GM12801 (cell line): ENCODE results near the gene VWF.

ENCODE experiments used
- TF ChIP-seq, protein P1 (sequence below): IDR thresholded peaks from one replicate; pipeline ENCODE4 v1.5.1; 2011; ENCODE audit warnings: control low read depth; ENCODE audit not compliant: insufficient read length; ENCODE audit errors: extremely low read depth

The VWF gene

DNA sequence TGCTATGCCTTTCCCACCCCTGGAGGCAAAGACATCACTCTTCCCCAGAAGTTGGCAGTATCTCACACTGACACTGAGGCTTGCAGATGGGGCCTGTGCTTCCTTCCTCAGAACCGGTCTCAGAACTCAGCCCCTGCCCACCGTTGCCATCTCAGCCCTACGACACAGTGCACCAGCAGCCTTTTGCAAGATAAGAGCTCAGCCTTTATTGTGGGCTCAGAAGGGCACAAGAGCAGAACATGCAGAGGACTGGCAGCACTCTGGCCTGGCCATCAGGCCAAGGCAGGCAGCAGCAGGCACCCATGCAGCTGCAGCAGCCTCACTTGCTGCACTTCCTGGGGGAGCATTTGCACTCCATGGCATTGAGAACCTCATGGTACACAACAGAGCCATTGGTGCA lies 175.8 kb downstream of the VWF start:
- TF ChIP-seq, protein P1, sequence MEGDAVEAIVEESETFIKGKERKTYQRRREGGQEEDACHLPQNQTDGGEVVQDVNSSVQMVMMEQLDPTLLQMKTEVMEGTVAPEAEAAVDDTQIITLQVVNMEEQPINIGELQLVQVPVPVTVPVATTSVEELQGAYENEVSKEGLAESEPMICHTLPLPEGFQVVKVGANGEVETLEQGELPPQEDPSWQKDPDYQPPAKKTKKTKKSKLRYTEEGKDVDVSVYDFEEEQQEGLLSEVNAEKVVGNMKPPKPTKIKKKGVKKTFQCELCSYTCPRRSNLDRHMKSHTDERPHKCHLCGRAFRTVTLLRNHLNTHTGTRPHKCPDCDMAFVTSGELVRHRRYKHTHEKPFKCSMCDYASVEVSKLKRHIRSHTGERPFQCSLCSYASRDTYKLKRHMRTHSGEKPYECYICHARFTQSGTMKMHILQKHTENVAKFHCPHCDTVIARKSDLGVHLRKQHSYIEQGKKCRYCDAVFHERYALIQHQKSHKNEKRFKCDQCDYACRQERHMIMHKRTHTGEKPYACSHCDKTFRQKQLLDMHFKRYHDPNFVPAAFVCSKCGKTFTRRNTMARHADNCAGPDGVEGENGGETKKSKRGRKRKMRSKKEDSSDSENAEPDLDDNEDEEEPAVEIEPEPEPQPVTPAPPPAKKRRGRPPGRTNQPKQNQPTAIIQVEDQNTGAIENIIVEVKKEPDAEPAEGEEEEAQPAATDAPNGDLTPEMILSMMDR: no peak

DNA sequence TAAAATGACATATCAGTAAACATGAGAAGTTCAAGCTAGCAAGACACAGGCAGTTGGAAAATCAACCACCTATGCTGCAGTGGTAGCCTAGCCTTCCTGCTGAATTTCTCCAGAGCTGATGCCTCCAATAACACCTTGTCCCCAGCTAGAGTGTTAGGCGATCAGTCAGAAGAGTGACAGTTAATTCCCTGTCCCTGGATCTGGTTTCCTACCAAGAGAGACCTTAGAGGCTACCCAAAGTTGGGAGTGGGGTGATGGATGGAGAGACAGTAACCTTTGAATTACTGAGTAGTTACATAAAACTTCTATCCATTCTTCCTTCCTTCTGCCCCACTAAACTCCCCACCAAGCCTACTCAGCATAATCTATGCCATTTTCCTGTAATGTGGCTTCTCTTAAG lies 177.5 kb downstream of the VWF start:
- TF ChIP-seq, protein P1: no peak

- TF ChIP-seq, protein P1: no peak
Observed at GRCh38 chr12:5946388-5946787, 178.1 kb downstream of the VWF start.

DNA sequence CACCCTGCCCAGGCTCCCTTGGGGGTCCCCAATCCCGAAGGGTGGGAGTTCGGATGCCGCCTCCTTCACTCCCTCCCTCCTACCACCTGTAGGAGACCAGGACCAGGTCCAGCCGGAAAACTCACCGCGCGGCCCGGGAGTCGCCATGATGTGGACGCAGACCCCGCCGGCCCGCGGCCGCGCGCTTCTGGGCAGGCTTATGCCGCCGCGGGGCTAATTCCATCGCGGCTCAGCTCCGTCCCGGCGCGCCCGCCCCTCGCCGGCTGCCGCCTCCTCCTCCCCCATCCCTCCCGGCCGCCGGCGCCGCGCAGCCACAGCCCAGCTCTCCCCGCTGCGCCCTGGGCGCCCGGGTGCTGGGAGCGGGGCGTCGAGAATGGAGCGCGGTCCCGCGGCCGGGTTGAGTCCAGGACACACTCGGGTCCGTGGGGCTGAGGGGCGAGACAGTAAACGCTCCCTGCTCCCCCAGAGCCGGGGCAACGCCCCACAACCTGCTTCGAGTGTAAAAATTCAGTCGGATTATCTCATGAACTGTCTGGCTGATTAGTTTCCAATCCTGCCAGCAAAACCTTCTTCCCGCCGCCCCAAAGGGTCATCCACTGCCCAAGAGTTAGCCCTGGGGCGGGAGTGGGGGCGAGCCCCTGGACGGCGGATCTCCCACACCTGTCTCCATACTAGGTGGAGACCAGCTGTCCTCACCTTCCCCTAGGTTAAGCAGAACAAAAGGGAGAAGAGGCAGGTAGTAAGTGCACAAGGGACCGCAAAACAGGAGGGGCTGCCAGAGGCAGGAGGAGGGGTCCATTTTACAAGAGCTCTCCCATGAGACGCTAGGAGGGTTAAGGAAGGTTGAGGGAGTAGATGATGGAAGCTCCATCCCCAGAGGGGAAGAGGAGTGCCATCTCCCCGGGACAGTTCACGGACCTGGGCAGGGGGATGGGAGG lies 179.1 kb downstream of the VWF start, which contains the start of gene ANO2:
Gene ANO2, minus strand, starts transcription at position 189 of the 938 bp plus-strand sequence. Its CDS starts 42 bp downstream, at position 147.
- TF ChIP-seq, protein P1: no peak

DNA sequence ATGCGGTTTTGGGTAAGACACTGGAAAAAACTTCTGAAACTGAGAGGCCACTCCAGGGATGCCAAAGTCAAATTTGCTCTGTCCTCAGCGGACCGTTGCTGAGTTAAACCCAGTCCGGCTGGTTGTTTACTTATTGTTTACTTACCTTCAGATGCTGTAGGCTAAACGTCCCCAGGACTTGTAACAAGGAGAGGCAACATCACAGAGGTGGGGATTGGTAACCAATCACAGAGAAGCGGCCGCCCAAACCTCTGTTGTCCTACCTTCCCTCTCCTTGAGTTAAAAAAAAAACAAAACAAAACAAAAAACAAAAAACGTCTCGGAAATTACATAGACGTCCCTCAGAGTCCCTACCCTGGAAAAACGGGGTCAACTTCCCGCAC lies 179.8 kb downstream of the VWF start:
- TF ChIP-seq, protein P1: no peak

DNA sequence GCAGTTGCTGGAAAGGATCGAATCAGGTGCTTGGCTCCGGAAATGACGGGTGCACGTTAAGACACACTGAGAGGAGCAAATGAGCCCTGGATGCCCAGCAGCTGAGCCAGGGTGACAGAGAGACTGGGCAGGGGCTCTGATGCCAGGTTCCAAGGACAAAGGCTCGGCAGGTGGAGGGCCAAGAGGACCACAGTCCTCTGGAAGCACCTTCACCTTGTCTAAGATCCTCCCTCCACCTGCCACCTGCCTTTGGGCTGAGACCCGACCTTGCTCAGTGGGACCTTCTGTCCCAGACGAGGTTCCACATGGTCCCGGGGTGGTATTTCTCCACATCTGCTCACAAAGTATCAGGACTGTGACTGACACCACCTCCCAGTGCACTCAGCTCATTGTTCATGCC lies 180.4 kb downstream of the VWF start:
- TF ChIP-seq, protein P1: no peak

DNA sequence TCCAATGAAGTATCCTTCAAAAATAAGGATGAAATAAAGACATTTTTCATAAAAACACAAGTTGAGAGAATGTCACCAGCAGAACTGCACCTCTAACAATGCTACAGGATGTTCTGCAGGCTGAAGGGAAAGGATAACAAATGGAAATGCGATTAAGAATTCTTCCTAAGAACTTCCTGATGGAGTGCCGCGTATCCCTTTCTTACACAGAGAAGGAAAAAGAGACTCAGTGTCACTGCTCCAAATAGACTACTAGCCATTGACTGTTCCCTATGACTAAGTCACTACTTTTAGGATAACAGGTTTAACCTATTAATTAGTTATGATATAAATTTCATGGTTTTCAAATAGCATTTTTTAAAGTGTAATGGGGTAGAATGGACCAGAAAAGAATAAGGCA lies 182.6 kb downstream of the VWF start:
- TF ChIP-seq, protein P1: no peak
